Upper lobe of left lung (tissue), 6 donors: ENCODE data around the gene DMWD. TPM values are rescaled to one million over a fixed set of nuclear protein-coding genes. Genes with fewer than 3 reads are reported as not detected.

Experiments
- ATAC-seq, 2 donors: fragments of 200-7000 bp; cut with Tn5 transposase; one replicate each; pipeline ENCODE4 v1.9.1; 2022; ENCODE audit warnings: mild to moderate bottlenecking in 2 of 2, moderate library complexity in 2 of 2; ENCODE audit not compliant: low FRiP score in 2 of 2
- DNase-seq, 2 donors: peaks; one replicate each; pipeline ENCODE4 v3.0.0-alpha.2; 2019 to 2020
- H3K27ac ChIP-seq, 4 donors: fragments of 200-600 bp; sonication (generic); one replicate each; pipeline ENCODE4 v1.5.1; 2016 to 2019
- H3K27me3 ChIP-seq, 4 donors: fragments of 200-600 bp; sonication (generic); one replicate each; pipeline ENCODE4 v1.5.1; 2017 to 2019
- H3K36me3 ChIP-seq, 4 donors: fragments of 200-600 bp; sonication (generic); one replicate each; pipeline ENCODE4 v1.5.1; 2016 to 2019
- H3K4me1 ChIP-seq, 4 donors: fragments of 200-600 bp; sonication (generic); one replicate each; pipeline ENCODE4 v1.5.1; 2018 to 2019
- H3K4me3 ChIP-seq, 4 donors: fragments of 200-600 bp; sonication (generic); one replicate each; pipeline ENCODE4 v1.5.1; 2017 to 2019; ENCODE audit warnings: mild to moderate bottlenecking in 2 of 4, moderate library complexity in 1 of 4
- H3K9me3 ChIP-seq, 4 donors: fragments of 200-600 bp; sonication (generic); one replicate each; pipeline ENCODE4 v1.5.1; 2018 to 2019
- CTCF ChIP-seq, 6 experiments: fragments of 450-650 bp in 4 of 6; fragments of 200-600 bp in 2 of 6; sonication (generic) in 2 of 6; IDR thresholded peaks; one replicate each; pipeline ENCODE4 v1.5.1; 2016 to 2019; ENCODE audit warnings: antibody characterized with exemption in 6 of 6
- EP300 ChIP-seq, 4 donors: sonication (generic); formaldehyde crosslinking; IDR thresholded peaks; one replicate each; pipeline ENCODE4 v1.5.1; 2017; ENCODE audit warnings: antibody characterized with exemption in 4 of 4, control low read depth in 2 of 4
- POLR2A ChIP-seq, 4 donors: fragments of 450-650 bp; IDR thresholded peaks; one replicate each; pipeline ENCODE4 v1.5.1; 2016 to 2017; ENCODE audit warnings: antibody characterized with exemption in 4 of 4, mild to moderate bottlenecking in 2 of 4
- POLR2AphosphoS5 ChIP-seq, 2 donors: sonication (generic); formaldehyde crosslinking; IDR thresholded peaks; one replicate each; pipeline ENCODE4 v1.5.1; 2017; ENCODE audit warnings: antibody characterized with exemption in 2 of 2
- WGBS, 2 donors: methylation state at CpG; one replicate each; pipeline ENCODE4 v1.1.5; 2017 to 2018; 5-methylcytosine and 5-hydroxymethylcytosine counted together
- total RNA-seq, 6 donors: library from RNA; depleted of rRNA in 4 of 6; stranded (reverse); fragments of >200 nt in 4 of 6; gene quantifications; one replicate each; pipeline versions ENCODE4 v1.1.0 to v1.2.1, GENCODE V29; 2016 to 2021
- donor health status: DM: no; HTN: no; CAD: no; lungs with moderate emphysema.
- donor health status: DM: no; HTN: yes; CAD: no; lungs with severe emphysema.

The DMWD gene
- total RNA-seq, 6 donors from 2014 or later, result 29.4 to 109 (median 57.4) TPM

GRCh38 chr19:45780448-45781213, 12.0 kb downstream of the DMWD start:
- Histone ChIP-seq H3K36me3 (peaks cover 0 to 37% (median 21%) of the 10 kb centered on the region in 4 donors), H3K9me3 (no peaks in the 10 kb centered on the region), H3K4me3 (peak overlapping the region in 3 of 4 donors; percentile 47 to 58 (median 55)), H3K27ac (peak overlapping the region in 3 of 4 donors; percentile 37 to 84 (median 82)), H3K4me1 (peaks cover 35 to 58% (median 43%) of the 10 kb centered on the region in 4 donors), H3K27me3 (no peaks in the 10 kb centered on the region)
- WGBS, 2 donors, result 38 to 45% methylated on average over 12 to 13 of the region's 13 CpGs
- DNase-seq, result no peak
- ATAC-seq, result no peak
- TF ChIP-seq CTCF (IDR thresholded peaks at IDR 0.05), result no peak
- TF ChIP-seq POLR2AphosphoS5 (IDR thresholded peaks at IDR 0.05), result no peak
- TF ChIP-seq EP300 (IDR thresholded peaks at IDR 0.05), result no peak
- TF ChIP-seq POLR2A (IDR thresholded peaks at IDR 0.05), result no peak

GRCh38 chr19:45780146-45780447, 12.5 kb downstream of the DMWD start:
- no peak for ATAC-seq
- Histone ChIP-seq H3K4me1 (peaks cover 35 to 58% (median 43%) of the 10 kb centered on the region in 4 donors), H3K4me3 (peak overlapping the region in 2 of 4 donors; percentile 55 to 58), H3K27ac (peak overlapping the region in 3 of 4 donors; percentile 37 to 84 (median 82)), H3K27me3 (no peaks in the 10 kb centered on the region), H3K36me3 (peaks cover 0 to 32% (median 18%) of the 10 kb centered on the region in 4 donors), H3K9me3 (no peaks in the 10 kb centered on the region)
- TF ChIP-seq POLR2A (IDR thresholded peaks at IDR 0.05) (no peak), EP300 (IDR thresholded peaks at IDR 0.05) (no peak), POLR2AphosphoS5 (IDR thresholded peaks at IDR 0.05) (no peak), CTCF (IDR thresholded peaks at IDR 0.05) (no peak)
- DNase-seq, result no peak
- 37 to 83% methylated on average over 2 to 4 of the region's 4 CpGs for WGBS, 2 donors

GRCh38 chr19:45779231-45780145, 13.2 kb downstream of the DMWD start:
- peak in 1 of 4 donors; percentile 14 for TF ChIP-seq POLR2A (IDR thresholded peaks at IDR 0.05)
- peak; percentile 58 to 88 (median 77) for TF ChIP-seq CTCF (IDR thresholded peaks at IDR 0.05)
- TF ChIP-seq POLR2AphosphoS5 (IDR thresholded peaks at IDR 0.05), result no peak
- TF ChIP-seq EP300 (IDR thresholded peaks at IDR 0.05), result no peak
- Histone ChIP-seq H3K9me3 (no peaks in the 10 kb centered on the region), H3K27ac (peak overlapping the region in 3 of 4 donors; percentile 37 to 84 (median 82)), H3K27me3 (no peaks in the 10 kb centered on the region), H3K4me1 (peaks cover 35 to 58% (median 43%) of the 10 kb centered on the region in 4 donors), H3K36me3 (peaks cover 0 to 32% (median 18%) of the 10 kb centered on the region in 4 donors), H3K4me3 (peak overlapping the region in 3 of 4 donors; percentile 23 to 55 (median 40))
- ATAC-seq (peak; percentile 78 to 91), DNase-seq (peak; percentile 88 to 97)
- WGBS, 2 donors, result 9 to 16% methylated on average over 32 to 47 of the region's 48 CpGs

- Histone ChIP-seq H3K27ac (no peak overlapping the region), H3K4me3 (no peak overlapping the region), H3K36me3 (peaks cover 0 to 38% (median 18%) of the 10 kb centered on the region in 4 donors), H3K4me1 (peaks cover 35 to 47% (median 37%) of the 10 kb centered on the region in 4 donors), H3K9me3 (no peaks in the 10 kb centered on the region), H3K27me3 (no peaks in the 10 kb centered on the region)
- no peak for TF ChIP-seq CTCF (IDR thresholded peaks at IDR 0.05)
- no peak for TF ChIP-seq EP300 (IDR thresholded peaks at IDR 0.05)
- no peak for TF ChIP-seq POLR2A (IDR thresholded peaks at IDR 0.05)
- 94 to 99% methylated on average over 26 to 28 of the region's 28 CpGs for WGBS, 2 donors
- DNase-seq (peak in 1 of 2 donors; percentile 80), ATAC-seq (no peak)
These were observed 14.5 kb downstream of the DMWD start for GRCh38 chr19:45778010-45778661.
